Superior temporal gyrus (tissue), 1 donor: ENCODE data around the gene REC8.

Experiments
- DNase-seq: peaks from one replicate; pipeline ENCODE4 v3.0.0-alpha.2; 2016; ENCODE audit errors: extremely low spot score

REC8 gene

GRCh38 chr14:24138396-24139271, 33.2 kb upstream of the REC8 start:
- DNase-seq, result no peak

DNA sequence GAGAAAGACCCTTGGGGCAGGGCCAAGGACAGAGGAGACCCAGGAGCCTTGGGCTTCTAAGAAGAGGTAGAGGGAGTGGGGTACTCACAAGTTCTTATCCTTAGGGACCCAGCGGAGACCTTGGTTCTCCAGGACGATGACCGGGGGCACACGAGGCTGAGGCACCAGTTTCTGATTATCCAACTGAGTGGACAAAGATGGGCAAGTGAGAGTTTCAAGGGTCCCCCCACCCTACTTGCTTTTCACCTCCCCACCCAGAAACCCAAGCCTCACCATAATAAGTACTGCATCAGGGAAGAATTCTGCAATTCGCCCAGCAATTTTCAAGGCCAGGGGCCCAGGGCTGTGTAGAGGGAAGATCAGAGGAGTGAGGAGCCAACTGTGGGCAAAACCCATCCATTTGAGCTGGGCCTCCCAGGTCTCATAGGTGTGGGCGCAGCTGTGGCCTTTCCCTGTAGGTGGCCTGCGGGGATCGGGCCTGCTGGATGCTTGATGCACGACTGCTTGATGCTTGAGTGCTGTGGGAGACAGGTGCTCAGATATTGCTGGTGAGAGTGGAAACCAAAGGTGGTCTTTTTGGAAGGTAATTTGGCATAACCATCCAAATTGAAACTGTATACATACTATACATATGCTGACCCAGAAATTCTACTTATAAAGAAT, 32.5 kb upstream of the REC8 start:
- no peak for DNase-seq

GRCh38 chr14:24141097-24141880, 30.6 kb upstream of the REC8 start, which contains the start of gene EMC9:
Gene EMC9, minus strand, starts transcription at chr14:24141591. Its CDS starts 287 bp downstream, at chr14:24141304.
- peak; percentile 100 for DNase-seq

GRCh38 chr14:24143511-24143910, 28.4 kb upstream of the REC8 start:
- DNase-seq, result no peak

GRCh38 chr14:24144451-24144850, 27.4 kb upstream of the REC8 start:
- no peak for DNase-seq

DNA sequence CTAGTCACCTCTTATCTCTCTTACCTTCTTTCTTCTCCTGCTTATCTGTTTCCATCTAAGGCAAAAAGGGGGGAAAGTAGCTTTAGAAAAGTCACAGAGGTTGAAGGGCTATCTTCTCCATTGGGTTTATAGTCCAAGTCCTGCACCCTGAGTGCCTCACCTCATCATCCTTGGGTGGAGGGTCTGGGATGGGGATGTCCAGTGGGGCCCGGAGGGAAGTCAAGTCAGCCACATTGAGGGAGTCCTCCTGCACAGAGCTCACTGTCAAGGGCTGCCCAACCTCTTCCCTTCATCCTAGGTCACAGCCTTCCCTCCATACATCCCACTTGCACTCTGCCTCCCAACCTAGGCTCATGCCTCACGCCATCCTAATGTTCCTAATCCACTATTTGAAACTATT, 26.7 kb upstream of the REC8 start:
- no peak for DNase-seq

DNA sequence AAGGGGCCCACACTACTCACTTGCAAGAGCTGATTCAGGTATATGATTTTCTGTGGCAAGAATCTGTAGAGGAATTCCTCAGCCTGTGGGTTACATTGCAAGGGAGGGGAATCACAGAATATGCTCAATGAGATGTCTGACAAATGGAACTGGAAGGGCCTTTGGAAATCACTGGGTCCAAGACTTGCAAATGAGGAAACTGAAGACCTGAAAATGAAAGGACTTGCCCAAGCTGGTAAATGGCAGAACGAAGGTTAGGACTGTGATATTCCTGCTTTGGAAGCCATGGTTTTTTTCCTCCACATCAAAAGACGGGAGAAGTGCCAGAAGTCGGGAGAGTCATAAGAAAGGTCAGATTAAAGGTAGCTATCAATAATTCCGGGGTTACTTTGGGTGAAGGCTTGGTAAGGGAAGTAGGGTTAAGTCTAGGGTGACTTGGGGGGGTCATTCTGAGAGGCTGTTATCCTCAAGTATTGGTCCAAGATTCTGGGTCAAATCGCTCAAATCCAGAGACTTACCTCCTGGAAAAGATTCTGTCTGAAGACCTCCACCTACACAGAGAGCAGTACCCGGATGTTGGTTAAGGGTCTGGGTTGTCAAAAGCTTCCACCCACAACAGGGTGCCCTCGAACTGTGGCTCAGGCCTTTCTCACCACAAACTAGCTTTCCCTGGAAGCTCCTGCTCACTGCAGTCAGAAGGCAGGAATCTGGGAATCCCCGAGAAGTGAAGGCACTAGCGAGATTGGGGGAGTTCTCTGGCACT, 26.0 kb upstream of the REC8 start:
- no peak for DNase-seq

DNA sequence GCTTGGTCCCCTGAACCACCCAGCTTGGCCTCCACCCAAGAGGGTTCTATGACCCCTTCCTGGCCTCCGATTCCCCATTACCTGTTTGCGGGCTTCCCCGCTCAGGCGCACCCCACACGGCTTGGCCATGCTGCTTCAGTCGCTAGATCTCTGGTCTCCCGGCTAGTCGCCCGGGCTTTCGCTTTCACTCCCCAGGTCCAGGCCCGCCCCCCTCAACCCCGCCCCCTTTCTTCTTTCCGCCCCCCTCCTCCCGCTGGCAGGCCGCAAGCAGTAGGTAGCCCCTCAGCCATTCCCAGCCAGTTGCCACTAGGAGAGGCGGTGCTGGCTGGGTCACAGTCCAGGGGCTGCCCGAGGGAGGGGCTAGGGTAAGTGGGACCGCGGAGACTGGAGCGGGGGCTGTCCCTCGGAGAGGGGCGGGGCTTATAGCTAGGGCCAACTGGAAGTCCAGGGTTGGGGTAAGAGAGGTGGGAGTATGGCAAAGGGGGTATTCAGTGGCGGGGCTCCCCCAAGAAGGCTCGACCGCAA, 25.4 kb upstream of the REC8 start, which contains the start of gene PSME2:
Gene PSME2, minus strand, starts transcription at position 158 of the 525 bp plus-strand sequence. Its CDS starts 29 bp downstream, at position 129.
- DNase-seq, result peak; percentile 72

DNA sequence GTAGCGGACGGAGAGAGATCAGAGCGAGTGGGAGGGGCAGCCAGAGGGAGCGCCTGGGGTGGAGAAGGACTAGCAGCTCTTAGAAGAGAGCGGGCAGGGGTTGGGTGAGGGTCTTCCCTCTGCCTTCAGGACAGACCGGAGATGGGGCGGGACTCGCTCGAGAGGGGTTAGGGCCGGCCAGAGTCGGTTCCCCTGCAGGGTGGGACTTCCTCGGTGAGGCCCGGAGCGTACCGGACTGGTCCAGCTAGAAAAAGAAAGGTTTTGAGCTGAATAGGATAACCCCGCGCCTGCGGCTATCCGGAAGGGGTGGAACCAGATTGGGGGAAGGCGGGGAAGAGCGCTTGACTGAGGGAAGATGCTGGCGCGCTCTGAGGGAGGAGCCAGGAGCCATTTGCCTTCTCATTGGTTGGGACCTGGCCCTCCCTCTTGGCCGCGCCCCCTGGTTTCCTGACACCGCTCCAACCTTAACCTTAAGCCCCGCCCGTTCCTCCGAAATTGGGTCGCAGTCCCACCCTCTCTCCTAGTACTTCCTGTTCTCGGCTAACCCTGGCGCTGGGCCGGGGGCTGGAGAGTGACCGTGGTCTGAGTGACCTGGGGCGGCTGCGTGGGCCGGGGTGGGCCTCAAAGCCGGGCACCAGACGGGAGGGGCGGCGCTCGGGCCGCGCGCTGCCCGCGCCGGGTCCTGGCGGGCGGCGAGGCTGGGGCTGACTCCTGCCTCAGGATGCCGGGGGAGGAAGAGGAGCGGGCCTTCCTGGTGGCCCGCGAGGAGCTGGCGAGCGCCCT, 24.7 kb upstream of the REC8 start, which contains the start of gene RNF31:
Gene RNF31, plus strand, starts transcription at position 521 of the 783 bp plus-strand sequence. Its CDS starts 201 bp downstream, at position 722.
- peak; percentile 99 for DNase-seq

DNA sequence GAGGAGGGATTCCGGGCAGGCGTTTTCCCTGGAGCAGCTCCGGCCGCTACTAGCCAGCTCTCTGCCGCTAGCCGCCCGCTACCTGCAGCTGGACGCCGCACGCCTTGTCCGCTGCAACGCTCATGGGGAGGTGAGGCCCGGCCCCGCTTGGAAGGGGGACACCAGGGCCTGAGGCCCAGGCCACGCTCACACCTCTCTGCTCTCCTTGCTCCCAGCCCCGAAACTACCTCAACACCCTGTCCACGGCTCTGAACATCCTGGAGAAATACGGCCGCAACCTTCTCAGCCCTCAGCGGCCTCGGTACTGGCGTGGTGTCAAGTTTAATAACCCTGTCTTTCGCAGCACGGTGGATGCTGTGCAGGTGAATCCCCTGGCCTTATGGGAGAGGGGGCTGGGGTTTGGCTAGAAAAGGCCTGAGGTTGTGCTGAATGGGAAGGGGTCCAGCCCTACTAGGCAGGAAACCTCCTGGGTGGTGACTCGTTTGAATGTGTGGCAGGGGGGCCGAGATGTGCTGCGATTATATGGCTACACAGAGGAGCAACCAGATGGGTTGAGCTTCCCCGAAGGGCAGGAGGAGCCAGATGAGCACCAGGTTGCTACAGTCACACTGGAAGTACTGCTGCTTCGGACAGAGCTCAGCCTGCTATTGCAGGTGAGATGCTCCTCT, 24.0 kb upstream of the REC8 start:
- DNase-seq, result no peak

DNA sequence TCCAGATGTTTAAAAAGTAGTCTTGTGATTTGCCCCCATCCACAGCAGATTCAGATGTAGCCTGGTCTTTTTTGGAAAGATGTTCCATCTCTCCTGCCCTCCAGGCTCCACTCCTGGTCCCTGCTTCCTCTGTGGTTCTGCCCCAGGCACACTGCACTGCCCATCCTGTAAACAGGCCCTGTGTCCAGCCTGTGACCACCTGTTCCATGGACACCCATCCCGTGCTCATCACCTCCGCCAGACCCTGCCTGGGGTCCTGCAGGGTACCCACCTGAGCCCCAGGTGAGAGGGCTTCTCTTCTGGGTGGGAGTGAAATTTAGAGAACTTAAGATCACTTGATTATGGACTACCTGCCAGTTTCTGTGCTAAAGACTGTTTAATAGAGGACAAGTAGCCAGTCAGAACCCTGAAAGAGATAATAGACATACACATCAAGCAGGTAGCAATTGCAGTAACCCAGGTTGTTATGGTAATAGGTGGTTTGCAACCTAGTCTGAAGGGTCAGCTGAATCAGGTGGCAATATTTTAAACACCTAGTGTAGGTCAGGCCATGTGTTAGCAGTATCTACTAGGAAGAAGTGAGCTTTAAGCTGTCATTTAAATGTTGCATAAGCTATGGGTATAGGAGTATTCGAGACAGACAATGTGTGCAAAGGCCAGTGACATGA, 22.4 kb upstream of the REC8 start:
- no peak for DNase-seq

GRCh38 chr14:24150061-24150460, 21.8 kb upstream of the REC8 start:
- no peak for DNase-seq

DNA sequence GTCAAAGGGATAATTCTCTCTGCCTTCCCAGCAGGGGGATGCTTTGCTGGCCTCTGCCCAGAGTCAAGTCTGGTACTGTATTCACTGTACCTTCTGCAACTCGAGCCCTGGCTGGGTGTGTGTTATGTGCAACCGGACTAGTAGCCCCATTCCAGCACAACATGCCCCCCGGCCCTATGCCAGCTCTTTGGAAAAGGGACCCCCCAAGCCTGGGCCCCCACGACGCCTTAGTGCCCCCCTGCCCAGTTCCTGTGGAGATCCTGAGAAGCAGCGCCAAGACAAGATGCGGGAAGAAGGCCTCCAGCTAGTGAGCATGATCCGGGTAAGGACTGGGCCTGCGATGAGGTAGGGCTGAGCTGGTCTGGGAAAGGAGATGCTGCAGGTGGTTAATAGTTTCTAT, 21.3 kb upstream of the REC8 start:
- no peak for DNase-seq

DNA sequence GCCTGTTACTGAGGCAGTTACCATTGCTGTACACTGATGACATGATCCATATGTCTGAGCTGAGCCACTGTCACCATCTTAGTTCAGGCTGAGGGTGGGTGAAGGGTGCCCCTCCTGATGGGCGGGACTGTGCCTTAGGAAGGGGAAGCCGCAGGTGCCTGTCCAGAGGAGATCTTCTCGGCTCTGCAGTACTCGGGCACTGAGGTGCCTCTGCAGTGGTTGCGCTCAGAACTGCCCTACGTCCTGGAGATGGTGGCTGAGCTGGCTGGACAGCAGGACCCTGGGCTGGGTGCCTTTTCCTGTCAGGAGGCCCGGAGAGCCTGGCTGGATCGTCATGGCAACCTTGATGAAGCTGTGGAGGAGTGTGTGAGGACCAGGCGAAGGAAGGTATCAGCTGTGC, 20.9 kb upstream of the REC8 start:
- no peak for DNase-seq

DNA sequence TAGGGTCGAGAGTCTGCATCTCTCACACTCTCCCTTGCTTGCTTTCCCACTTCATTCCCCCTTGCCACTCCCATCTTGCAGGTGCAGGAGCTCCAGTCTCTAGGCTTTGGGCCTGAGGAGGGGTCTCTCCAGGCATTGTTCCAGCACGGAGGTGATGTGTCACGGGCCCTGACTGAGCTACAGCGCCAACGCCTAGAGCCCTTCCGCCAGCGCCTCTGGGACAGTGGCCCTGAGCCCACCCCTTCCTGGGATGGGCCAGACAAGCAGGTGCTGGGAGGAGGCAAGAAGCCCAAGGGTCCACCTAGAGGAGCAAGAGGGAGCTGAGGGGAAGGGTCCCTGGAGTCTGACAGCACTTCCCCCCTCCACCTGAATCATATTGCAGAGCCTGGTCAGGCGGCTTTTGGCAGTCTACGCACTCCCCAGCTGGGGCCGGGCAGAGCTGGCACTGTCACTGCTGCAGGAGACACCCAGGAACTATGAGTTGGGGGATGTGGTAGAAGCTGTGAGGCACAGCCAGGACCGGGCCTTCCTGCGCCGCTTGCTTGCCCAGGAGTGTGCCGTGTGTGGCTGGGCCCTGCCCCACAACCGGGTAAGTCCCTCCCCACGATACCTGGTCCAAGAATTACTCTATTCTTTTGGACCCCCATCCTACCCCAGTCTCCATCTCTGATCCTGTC, 20.3 kb upstream of the REC8 start:
- no peak for DNase-seq

DNA sequence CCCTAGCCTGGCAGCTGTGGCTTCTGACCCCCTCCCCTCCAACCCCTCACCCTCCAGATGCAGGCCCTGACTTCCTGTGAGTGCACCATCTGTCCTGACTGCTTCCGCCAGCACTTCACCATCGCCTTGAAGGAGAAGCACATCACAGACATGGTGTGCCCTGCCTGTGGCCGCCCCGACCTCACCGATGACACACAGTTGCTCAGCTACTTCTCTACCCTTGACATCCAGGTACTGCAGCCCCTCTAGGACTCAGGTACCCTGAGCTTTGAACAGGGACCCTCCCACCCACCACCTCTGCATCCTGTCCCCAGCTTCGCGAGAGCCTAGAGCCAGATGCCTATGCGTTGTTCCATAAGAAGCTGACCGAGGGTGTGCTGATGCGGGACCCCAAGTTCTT, 16.8 kb upstream of the REC8 start:
- DNase-seq, result no peak

DNA sequence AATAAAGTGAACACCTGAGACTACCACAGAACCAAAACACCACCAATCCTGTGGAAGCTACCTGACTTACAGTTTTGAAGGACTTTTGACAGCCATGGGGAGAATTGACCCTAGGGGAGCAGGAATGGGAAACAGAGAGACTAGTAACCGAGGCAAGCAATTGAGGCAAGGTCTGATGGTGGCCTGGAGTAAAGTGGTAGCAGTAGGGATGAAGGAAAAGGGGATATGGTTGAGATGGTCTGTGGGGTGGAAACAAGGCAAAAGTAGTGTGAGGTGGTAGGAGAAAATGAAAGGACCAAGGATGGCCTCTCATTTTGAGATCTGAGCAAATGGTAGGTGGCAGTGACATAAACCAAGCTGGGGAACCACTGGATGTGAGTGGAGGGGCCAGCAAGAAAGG, 15.0 kb upstream of the REC8 start:
- DNase-seq, result no peak

- DNase-seq, result no peak
Measured at GRCh38 chr14:24157331-24157730, 14.5 kb upstream of the REC8 start.
